ENCODE data around the gene SAMM50. TPM values are rescaled to one million over a fixed set of nuclear protein-coding genes. Genes with fewer than 3 reads are reported as not detected.
A peak's percentile ranks its signal among the peaks of the same experiment; 100 is the strongest.

SAMM50 gene
- total RNA-seq, 4 donors from 2014 or later = 23.2 to 36.0 (median 32.3) TPM

DNA sequence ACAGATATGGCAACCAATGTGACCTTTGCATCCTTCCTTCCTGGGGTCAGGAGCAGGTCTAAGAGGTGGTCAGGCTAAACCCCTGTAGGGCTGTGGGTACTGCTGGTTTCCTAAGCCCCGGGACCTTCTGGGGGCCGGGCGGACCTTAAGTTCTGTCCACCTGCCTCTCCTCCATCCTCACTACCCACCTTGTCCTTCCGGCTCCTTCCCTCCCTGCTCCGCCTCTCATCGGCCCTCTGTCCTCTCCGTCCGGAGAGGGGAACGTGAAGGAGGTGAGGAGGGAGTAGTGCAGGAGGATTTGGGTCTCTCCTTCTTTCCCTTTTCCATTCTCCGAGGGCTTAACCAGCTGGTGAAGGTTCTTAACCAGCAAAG, 40.5 kb downstream of the SAMM50 start:
- intact Hi-C loops (cut with DNase I; ENCODE audit: low total_unique reads) = no loop called here
- 66 to 73% methylated on average over 10 of the region's 10 CpGs for WGBS, 2 donors
- no peak for DNase-seq (ENCODE audit: low spot score in 2 of 2)
- no peak overlapping the region for H3K4me3 ChIP-seq (ENCODE audit: low read depth, poor library complexity, severe bottlenecking)
- TF ChIP-seq POLR2A (IDR thresholded peaks at IDR 0.05) = no peak
- TF ChIP-seq, protein P1, sequence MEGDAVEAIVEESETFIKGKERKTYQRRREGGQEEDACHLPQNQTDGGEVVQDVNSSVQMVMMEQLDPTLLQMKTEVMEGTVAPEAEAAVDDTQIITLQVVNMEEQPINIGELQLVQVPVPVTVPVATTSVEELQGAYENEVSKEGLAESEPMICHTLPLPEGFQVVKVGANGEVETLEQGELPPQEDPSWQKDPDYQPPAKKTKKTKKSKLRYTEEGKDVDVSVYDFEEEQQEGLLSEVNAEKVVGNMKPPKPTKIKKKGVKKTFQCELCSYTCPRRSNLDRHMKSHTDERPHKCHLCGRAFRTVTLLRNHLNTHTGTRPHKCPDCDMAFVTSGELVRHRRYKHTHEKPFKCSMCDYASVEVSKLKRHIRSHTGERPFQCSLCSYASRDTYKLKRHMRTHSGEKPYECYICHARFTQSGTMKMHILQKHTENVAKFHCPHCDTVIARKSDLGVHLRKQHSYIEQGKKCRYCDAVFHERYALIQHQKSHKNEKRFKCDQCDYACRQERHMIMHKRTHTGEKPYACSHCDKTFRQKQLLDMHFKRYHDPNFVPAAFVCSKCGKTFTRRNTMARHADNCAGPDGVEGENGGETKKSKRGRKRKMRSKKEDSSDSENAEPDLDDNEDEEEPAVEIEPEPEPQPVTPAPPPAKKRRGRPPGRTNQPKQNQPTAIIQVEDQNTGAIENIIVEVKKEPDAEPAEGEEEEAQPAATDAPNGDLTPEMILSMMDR (IDR thresholded peaks at IDR 0.05) = no peak

DNA sequence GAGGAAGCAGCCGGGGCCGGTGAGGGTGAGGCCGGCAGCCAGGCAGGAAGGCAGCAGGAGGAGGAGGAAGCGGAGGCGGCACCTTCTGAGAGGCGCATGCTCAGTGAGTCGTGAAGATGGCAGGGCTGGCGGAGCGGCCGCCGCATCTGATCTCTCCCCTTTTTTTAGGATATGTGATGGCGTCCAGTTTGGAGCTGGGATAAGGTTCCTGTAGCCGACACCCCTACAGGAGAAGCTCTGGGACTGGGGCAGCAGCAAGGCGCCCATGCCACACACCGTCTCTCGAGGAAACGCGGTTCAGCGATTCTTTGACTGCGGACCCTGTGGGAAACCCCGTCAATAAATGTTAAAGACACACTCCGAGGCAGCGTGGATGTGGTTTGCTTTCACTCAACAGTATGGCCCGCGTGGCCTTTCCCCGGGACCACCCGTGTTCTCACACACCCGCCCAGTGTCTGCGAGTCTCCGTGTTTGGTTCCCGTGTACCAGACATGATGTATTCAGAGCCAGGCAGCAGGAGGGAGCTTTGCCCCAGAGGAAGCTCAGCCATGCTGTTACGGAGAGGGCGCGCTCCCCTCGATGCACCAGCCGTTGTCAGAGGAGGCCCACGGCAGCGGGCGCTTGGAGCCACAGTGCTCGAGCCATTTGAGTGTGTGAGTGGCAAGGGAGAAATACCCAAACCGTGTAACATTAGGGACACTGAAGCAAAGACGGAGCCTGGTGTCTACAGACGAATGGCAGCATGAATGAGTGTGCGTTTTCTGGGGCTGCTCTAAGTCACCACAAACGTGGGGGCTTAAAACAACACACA, 41.1 kb downstream of the SAMM50 start:
- intact Hi-C loops (cut with DNase I; ENCODE audit: low total_unique reads) = no loop called here
- TF ChIP-seq, protein P1 (IDR thresholded peaks at IDR 0.05) = no peak
- TF ChIP-seq POLR2A (IDR thresholded peaks at IDR 0.05) = no peak
- H3K4me3 ChIP-seq (ENCODE audit: low read depth, poor library complexity, severe bottlenecking) = no peak overlapping the region
- WGBS, 2 donors = 84 to 85% methylated on average over 45 of the region's 45 CpGs
- DNase-seq (ENCODE audit: low spot score in 2 of 2) = peak in 1 of 2 donors; percentile 92

DNA sequence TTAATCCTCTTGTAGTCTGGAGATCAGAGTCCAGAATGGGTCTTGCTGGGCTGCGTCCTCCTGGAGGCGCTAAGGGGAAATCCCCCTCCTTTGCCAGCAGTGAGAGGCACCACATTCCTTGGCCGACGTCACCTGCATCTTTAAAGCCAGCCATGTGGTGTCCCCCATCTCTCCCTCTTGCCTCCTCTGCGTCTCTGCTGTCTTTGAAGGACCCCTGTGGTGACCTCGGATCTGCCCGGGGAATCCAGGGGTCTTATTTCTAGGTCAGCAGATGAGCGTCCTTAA, 41.7 kb downstream of the SAMM50 start:
- intact Hi-C loops (cut with DNase I; ENCODE audit: low total_unique reads) = no loop called here
- TF ChIP-seq POLR2A (IDR thresholded peaks at IDR 0.05) = no peak
- TF ChIP-seq, protein P1 (IDR thresholded peaks at IDR 0.05) = no peak
- no peak for DNase-seq (ENCODE audit: low spot score in 2 of 2)
- H3K4me3 ChIP-seq (ENCODE audit: low read depth, poor library complexity, severe bottlenecking) = no peak overlapping the region
- WGBS, 2 donors = 86 to 89% methylated on average over 8 of the region's 8 CpGs

DNA sequence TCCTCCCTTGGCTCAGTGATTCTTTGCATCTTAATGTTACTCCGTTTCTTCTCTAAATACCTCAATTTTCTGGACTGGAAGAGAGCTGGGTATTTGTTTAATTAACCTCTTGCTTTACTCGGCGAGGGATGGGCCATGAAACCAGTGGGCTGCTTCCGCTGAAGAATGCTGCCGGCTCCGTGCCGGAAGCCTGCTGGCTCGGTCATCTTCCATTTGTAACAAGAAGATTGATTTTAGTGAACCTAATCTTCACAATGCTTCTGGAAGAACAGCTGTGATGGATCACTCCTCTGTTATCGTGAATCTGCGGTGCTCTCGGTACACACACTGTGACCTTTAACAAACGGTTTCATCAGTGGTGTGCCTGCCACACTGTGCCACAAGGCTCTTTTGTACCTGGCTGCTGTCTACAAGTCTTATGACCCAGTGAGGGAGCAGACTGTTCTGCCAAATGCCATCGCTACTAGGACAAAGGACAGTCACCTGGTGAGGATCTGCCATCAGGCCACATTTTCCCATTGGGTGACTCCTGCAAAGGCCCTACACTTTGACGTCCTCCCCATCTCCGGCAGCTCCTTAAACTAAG, 43.5 kb downstream of the SAMM50 start:
- no peak overlapping the region for H3K4me3 ChIP-seq (ENCODE audit: low read depth, poor library complexity, severe bottlenecking)
- intact Hi-C loops (cut with DNase I; ENCODE audit: low total_unique reads) = no loop called here
- no peak for DNase-seq (ENCODE audit: low spot score in 2 of 2)
- TF ChIP-seq POLR2A (IDR thresholded peaks at IDR 0.05) = no peak
- TF ChIP-seq, protein P1 (IDR thresholded peaks at IDR 0.05) = no peak
- 92 to 93% methylated on average over 15 of the region's 15 CpGs for WGBS, 2 donors

DNA sequence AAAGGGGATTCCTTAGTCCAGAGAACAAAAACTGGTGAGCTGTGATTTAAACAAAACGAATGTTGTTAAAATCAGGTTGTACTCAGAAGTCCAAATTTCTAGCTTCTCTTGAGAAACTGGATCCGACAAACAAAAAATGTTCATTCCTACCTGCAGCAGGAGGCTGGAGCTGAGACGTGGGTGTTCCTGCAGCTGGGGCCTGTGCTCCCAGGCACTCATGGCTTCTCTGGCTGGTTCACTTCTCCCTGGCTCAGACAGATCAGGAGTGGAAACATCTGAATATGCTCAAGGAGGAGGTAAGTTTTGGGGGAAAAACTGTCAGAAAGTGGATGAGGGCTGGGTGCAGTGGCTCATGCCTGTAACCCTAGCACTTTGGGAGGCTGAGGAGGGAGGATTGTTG, 44.1 kb downstream of the SAMM50 start:
- 91 to 98% methylated on average over 3 of the region's 3 CpGs for WGBS, 2 donors
- no peak for DNase-seq (ENCODE audit: low spot score in 2 of 2)
- intact Hi-C loops (cut with DNase I; ENCODE audit: low total_unique reads) = no loop called here

More for the DNA sequence above, 44.1 kb downstream of the SAMM50 start:
- H3K4me3 ChIP-seq (ENCODE audit: low read depth, poor library complexity, severe bottlenecking) = no peak overlapping the region
- TF ChIP-seq POLR2A (IDR thresholded peaks at IDR 0.05) = no peak
- TF ChIP-seq, protein P1 (IDR thresholded peaks at IDR 0.05) = no peak

Data from lower leg skin (tissue), 4 donors.